Measurements from ENCODE around the gene MMEL1. TPM values are rescaled to one million over a fixed set of nuclear protein-coding genes. Genes with fewer than 3 reads are reported as not detected.

MMEL1 gene
- total and polyA plus RNA-seq, 2 of the 13 experiments (the other 11 are each of a cell fraction or from before 2014, with no cell fraction given), result 0.48 TPM; not detected in 1

GRCh38 chr1:2555634-2556276 is 77.1 kb downstream of the MMEL1 start (continued):
- TF ChIP-seq ZFYVE20 (CRISPR knock-in tag; IDR thresholded peaks at IDR 0.05; ENCODE audit: borderline replicate concordance, low read depth), result no peak
- peak; percentile 40; the same call in 1 of the 2 replicates for TF ChIP-seq KLF6 (CRISPR knock-in tag; IDR thresholded peaks at IDR 0.05)
- no peak for TF ChIP-seq ZNF737 (CRISPR knock-in tag; IDR thresholded peaks at IDR 0.05; ENCODE audit: borderline replicate concordance)
- TF ChIP-seq ZNF30 (CRISPR knock-in tag; IDR thresholded peaks at IDR 0.05), result no peak
- TF ChIP-seq ZNF580 (CRISPR knock-in tag; IDR thresholded peaks at IDR 0.05; ENCODE audit: borderline replicate concordance, low read depth), result peak; percentile 23; the same call in 1 of the 2 replicates
- no peak for TF ChIP-seq ETV6 (CRISPR knock-in tag; conservative IDR thresholded peaks at IDR 0.05)
- peak; percentile 91; the same call in 1 of the 2 replicates for TF ChIP-seq CENPT (CRISPR knock-in tag; IDR thresholded peaks at IDR 0.05; ENCODE audit: low read depth)
- no peak for TF ChIP-seq NR0B2 (CRISPR knock-in tag; IDR thresholded peaks at IDR 0.05)
- no peak for TF ChIP-seq HOXA7 (CRISPR knock-in tag; IDR thresholded peaks at IDR 0.05)
- TF ChIP-seq TFDP2 (CRISPR knock-in tag; IDR thresholded peaks at IDR 0.05), result peak; percentile 25; the same call in 1 of the 2 replicates
- no peak for TF ChIP-seq ZNF382 (CRISPR knock-in tag; IDR thresholded peaks at IDR 0.05; ENCODE audit: borderline replicate concordance)
- TF ChIP-seq FOXK1 (CRISPR knock-in tag; IDR thresholded peaks at IDR 0.05; ENCODE audit: borderline replicate concordance, low read depth), result no peak
- no peak for TF ChIP-seq ZFP36 (IDR thresholded peaks at IDR 0.05; ENCODE audit: borderline replicate concordance, low read depth, low read length, partially characterized antibody)
- no peak for TF ChIP-seq DBP (CRISPR knock-in tag; IDR thresholded peaks at IDR 0.05; ENCODE audit: not compliant biosample characterization)
- TF ChIP-seq ZFP90 (CRISPR knock-in tag; IDR thresholded peaks at IDR 0.05; ENCODE audit: borderline replicate concordance), result peak; percentile 64; the same call in 1 of the 2 replicates
- TF ChIP-seq ISL2 (CRISPR knock-in tag; IDR thresholded peaks at IDR 0.05), result no peak
- no peak for TF ChIP-seq ZNF615 (CRISPR knock-in tag; IDR thresholded peaks at IDR 0.05; ENCODE audit: borderline replicate concordance)
- TF ChIP-seq MTF1 (CRISPR knock-in tag; IDR thresholded peaks at IDR 0.05), result no peak
- no peak for TF ChIP-seq ZFP1 (CRISPR knock-in tag; IDR thresholded peaks at IDR 0.05)
- TF ChIP-seq TMF1 (CRISPR knock-in tag; IDR thresholded peaks at IDR 0.05; ENCODE audit: low read depth), result no peak
- no peak for TF ChIP-seq RBM39 (IDR thresholded peaks at IDR 0.05; ENCODE audit: low read depth, low read length, poor library complexity, severe bottlenecking)
- TF ChIP-seq SNAI1 (CRISPR knock-in tag; IDR thresholded peaks at IDR 0.05; ENCODE audit: borderline replicate concordance), result no peak; the same call in 1 of the 2 replicates
- no peak for TF ChIP-seq FOXM1 (CRISPR knock-in tag; IDR thresholded peaks at IDR 0.05)
- peak; percentile 52; the same call in 1 of the 2 replicates for TF ChIP-seq ZSCAN25 (CRISPR knock-in tag; IDR thresholded peaks at IDR 0.05)
- TF ChIP-seq ATF4 (CRISPR knock-in tag; IDR thresholded peaks at IDR 0.05), result no peak
- no peak for TF ChIP-seq REPIN1 (CRISPR knock-in tag; IDR thresholded peaks at IDR 0.05; ENCODE audit: borderline replicate concordance, low read depth)

Data from HepG2 (cell line).